Smooth muscle cell (in vitro differentiated cells): ENCODE data around the gene GPR17. TPM values are rescaled to one million over a fixed set of nuclear protein-coding genes. Genes with fewer than 3 reads are reported as not detected.

Experiments
- DNase-seq: peaks from one replicate; lab custom pipeline; 2025; ENCODE audit not compliant: unreplicated experiment; lab: John Stamatoyannopoulos, UW
- H2AFZ ChIP-seq: fragments of 200-600 bp; sonication (generic); 2 replicates; pipeline ENCODE4 v1.6.0; 2016; ENCODE audit warnings: antibody characterized with exemption, low read depth, mild to moderate bottlenecking
- H3F3A ChIP-seq: fragments of 200-600 bp; sonication (generic); 2 replicates; pipeline ENCODE4 v1.6.0; 2017; ENCODE audit warnings: antibody characterized with exemption, low read depth
- H3K27ac ChIP-seq: fragments of 200-600 bp; sonication (generic); 2 replicates; pipeline ENCODE4 v1.5.1; 2016; ENCODE audit warnings: low read depth, mild to moderate bottlenecking
- H3K27me3 ChIP-seq: fragments of 200-600 bp; sonication (generic); 2 replicates; pipeline ENCODE4 v1.6.1; 2016; ENCODE audit warnings: low read depth, mild to moderate bottlenecking
- H3K36me3 ChIP-seq: fragments of 200-600 bp; sonication (generic); 2 replicates; pipeline ENCODE4 v1.5.1; 2016; ENCODE audit warnings: low read depth
- H3K4me1 ChIP-seq: fragments of 200-600 bp; sonication (generic); 2 replicates; pipeline ENCODE4 v1.5.1; 2016; ENCODE audit warnings: low read depth
- H3K4me2 ChIP-seq: fragments of 200-600 bp; sonication (generic); 2 replicates; pipeline ENCODE4 v1.6.0; 2016; ENCODE audit warnings: mild to moderate bottlenecking
- H3K4me3 ChIP-seq: fragments of 200-600 bp; sonication (generic); 2 replicates; pipeline ENCODE4 v1.5.1; 2016; ENCODE audit warnings: mild to moderate bottlenecking
- H3K79me2 ChIP-seq: fragments of 200-600 bp; sonication (generic); 2 replicates; pipeline ENCODE4 v1.6.0; 2016; ENCODE audit warnings: low read depth, mild to moderate bottlenecking
- H3K9ac ChIP-seq: fragments of 200-600 bp; sonication (generic); 2 replicates; pipeline ENCODE4 v1.6.0; 2016; ENCODE audit warnings: low read depth
- H3K9me3 ChIP-seq: fragments of 200-600 bp; sonication (generic); replicated peaks from 2 replicates; pipeline ENCODE4 v1.5.1; 2016; ENCODE audit warnings: low read depth
- H4K20me1 ChIP-seq: fragments of 200-600 bp; sonication (generic); 2 replicates; pipeline ENCODE4 v1.6.0; 2016; ENCODE audit warnings: low read depth
- WGBS: methylation state at CpG from one replicate; pipeline ENCODE4 v1.1.7; 2016; ENCODE audit warnings: low lambda C conversion rate; 5-methylcytosine and 5-hydroxymethylcytosine counted together
- polyA plus RNA-seq: library from polyadenylated mRNA; unstranded; fragments of >200 nt; fragmentation: Nextera tagmentation; extraction: Ambion mirVana; gene quantifications from 2 replicates; pipeline ENCODE4 v1.2.1, GENCODE V29; 2016
- total RNA-seq: library from RNA; depleted of rRNA; stranded (reverse); fragments of >200 nt; gene quantifications from 2 replicates; pipeline ENCODE4 v1.2.3, GENCODE V29; 2014
- TF ChIP-seq, protein P1 (sequence below): fragments of 200-600 bp; sonication (generic); IDR thresholded peaks from 2 replicates; pipeline ENCODE4 v1.5.1; 2017; ENCODE audit warnings: borderline replicate concordance, mild to moderate bottlenecking, antibody characterized with exemption; ENCODE audit not compliant: insufficient read depth, poor library complexity, severe bottlenecking

GPR17 gene
- total and polyA plus RNA-seq, 2 experiments from 2014 or later: not detected

DNA sequence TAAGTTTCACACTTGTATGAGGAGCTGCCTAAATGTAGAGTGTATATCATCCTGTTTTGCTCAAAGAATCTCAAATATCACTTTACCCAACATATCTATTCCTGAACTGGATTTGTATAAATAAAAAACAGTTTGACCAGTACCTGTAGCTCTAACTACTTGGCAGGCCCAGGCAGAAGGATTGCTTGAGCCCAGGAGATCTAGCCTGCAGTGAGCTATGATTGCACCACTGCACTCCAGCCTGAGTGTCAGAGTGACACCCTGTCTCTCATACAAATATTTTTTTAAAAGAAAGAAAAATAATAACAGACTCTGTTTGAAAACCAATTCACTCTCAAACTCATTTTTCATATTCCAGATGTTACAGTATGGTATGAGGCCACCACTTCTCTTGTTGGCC, 37.1 kb downstream of the GPR17 start:
- Histone ChIP-seq H3K4me1 (peaks cover 16% of the 10 kb centered on the region), H3K9me3 (no peaks in the 10 kb centered on the region), H3K79me2 (no peaks in the 10 kb centered on the region), H3K27me3 (peaks cover 2% of the 10 kb centered on the region), H3K4me2 (peak overlapping the region; percentile 64), H3K27ac (peak overlapping the region; percentile 78), H4K20me1 (no peaks in the 10 kb centered on the region), H3F3A (peaks cover 30% of the 10 kb centered on the region), H2AFZ (no peak overlapping the region), H3K4me3 (no peak overlapping the region), H3K36me3 (no peaks in the 10 kb centered on the region), H3K9ac (no peak overlapping the region)
- TF ChIP-seq, protein P1, sequence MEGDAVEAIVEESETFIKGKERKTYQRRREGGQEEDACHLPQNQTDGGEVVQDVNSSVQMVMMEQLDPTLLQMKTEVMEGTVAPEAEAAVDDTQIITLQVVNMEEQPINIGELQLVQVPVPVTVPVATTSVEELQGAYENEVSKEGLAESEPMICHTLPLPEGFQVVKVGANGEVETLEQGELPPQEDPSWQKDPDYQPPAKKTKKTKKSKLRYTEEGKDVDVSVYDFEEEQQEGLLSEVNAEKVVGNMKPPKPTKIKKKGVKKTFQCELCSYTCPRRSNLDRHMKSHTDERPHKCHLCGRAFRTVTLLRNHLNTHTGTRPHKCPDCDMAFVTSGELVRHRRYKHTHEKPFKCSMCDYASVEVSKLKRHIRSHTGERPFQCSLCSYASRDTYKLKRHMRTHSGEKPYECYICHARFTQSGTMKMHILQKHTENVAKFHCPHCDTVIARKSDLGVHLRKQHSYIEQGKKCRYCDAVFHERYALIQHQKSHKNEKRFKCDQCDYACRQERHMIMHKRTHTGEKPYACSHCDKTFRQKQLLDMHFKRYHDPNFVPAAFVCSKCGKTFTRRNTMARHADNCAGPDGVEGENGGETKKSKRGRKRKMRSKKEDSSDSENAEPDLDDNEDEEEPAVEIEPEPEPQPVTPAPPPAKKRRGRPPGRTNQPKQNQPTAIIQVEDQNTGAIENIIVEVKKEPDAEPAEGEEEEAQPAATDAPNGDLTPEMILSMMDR: no peak
- no peak for DNase-seq

DNA sequence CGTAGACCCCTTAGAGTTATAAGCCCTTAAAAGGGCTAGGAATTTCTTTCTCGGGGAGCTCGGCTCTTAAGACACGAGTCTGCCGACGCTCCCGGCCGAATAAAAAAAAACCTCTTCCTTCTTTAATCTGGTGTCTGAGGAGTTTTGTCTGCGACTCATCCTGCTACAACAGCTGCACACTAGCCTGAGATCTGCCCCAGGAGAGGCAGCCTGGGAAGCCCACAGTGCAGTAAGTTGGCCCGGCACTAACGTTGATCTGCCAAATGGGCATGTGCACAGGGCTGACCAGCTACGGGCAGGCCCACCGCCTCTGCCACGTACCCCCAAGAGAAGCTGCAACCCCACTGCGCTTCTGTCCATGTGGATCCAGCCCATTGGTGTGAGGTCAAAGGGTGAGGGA, 37.8 kb downstream of the GPR17 start:
- no peak for DNase-seq
- peaks cover 5% of the 10 kb centered on the region for H3K9me3 ChIP-seq
- 46% methylated on average over 15 of the region's 15 CpGs for WGBS
- H3K27ac ChIP-seq: peak overlapping the region; percentile 78
- TF ChIP-seq, protein P1: no peak
- H3K27me3 ChIP-seq: no peaks in the 10 kb centered on the region
- H3K79me2 ChIP-seq: no peaks in the 10 kb centered on the region
- H3K4me2 ChIP-seq: peak overlapping the region; percentile 64
- no peak overlapping the region for H3K4me3 ChIP-seq
- H3K9ac ChIP-seq: no peak overlapping the region
- peak overlapping the region; percentile 1 for H2AFZ ChIP-seq
- peaks cover 30% of the 10 kb centered on the region for H3F3A ChIP-seq
- H3K36me3 ChIP-seq: no peaks in the 10 kb centered on the region
- peaks cover 16% of the 10 kb centered on the region for H3K4me1 ChIP-seq
- no peaks in the 10 kb centered on the region for H4K20me1 ChIP-seq

DNA sequence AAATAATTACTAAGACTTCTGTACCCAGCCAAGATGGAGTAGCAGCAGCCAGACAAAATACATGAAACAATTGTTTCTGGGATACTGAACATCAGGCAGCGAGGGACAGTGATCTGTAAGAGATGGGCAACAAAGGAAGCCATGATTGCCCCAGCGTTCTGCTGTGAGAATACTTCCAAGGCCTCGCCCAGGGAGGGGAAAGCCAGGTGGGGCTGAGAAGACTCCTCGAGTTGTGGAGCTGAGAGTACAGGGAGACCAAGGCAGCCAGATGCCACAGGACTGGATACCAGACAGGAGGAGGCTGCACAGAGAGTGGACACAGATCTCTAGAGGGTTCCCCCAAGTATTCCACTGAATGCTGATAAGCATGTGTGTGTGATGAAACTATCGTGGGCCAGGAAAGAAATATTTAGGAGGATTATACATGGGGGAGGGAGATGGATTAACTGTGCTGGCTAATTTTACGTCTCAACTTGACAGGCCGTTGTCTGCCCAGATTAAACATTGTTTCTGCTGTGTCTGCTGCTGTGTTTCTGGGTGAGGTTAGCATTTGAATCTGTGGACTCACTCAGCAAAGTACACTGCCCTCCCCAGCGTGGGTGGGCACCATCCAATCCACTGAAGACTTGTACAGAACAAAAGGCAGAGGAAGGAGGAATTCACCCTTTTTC, 39.6 kb downstream of the GPR17 start:
- TF ChIP-seq, protein P1: no peak
- Histone ChIP-seq H2AFZ (no peak overlapping the region), H3F3A (peaks cover 30% of the 10 kb centered on the region), H4K20me1 (no peaks in the 10 kb centered on the region), H3K9ac (no peak overlapping the region), H3K4me1 (peaks cover 16% of the 10 kb centered on the region), H3K9me3 (peaks cover 5% of the 10 kb centered on the region), H3K79me2 (no peaks in the 10 kb centered on the region), H3K4me2 (peak overlapping the region; percentile 6), H3K27me3 (no peaks in the 10 kb centered on the region), H3K27ac (peak overlapping the region; percentile 37), H3K36me3 (no peaks in the 10 kb centered on the region), H3K4me3 (no peak overlapping the region)
- DNase-seq: no peak
- 37% methylated on average over 8 of the region's 8 CpGs for WGBS

DNA sequence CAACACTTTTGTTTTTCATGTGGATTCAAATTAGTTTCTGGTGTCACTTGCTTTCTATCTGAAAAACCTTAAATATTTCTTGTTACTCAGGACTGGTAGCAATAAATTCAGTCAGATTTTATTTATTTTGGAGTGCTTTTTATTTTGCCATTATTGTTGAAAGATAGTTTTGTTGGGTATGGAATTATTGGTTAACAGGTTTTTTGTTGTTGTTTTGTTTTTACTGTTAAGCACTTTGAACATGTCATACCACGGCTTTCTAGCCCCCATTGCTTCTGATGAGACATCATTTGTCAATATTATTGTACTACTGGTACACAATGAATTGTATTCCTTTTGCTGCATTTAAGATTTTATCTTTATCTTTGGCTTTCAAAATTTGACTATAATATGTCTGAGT, 42.5 kb downstream of the GPR17 start:
- TF ChIP-seq, protein P1: no peak
- H3F3A ChIP-seq: peaks cover 24% of the 10 kb centered on the region
- no peak overlapping the region for H3K27ac ChIP-seq
- H2AFZ ChIP-seq: no peak overlapping the region
- no peaks in the 10 kb centered on the region for H3K79me2 ChIP-seq
- H3K27me3 ChIP-seq: no peaks in the 10 kb centered on the region
- no peaks in the 10 kb centered on the region for H3K36me3 ChIP-seq
- no peaks in the 10 kb centered on the region for H4K20me1 ChIP-seq
- no peak for DNase-seq
- no peak overlapping the region for H3K9ac ChIP-seq
- H3K4me1 ChIP-seq: peaks cover 9% of the 10 kb centered on the region
- 70% methylated on average over 1 of the region's 1 CpG for WGBS
- no peak overlapping the region for H3K4me2 ChIP-seq
- H3K4me3 ChIP-seq: no peak overlapping the region
- H3K9me3 ChIP-seq: peaks cover 8% of the 10 kb centered on the region
